ACHN (cell line): ENCODE data around the gene APOE.
"Not testable (repeated sequence)": the region's sequence is repeated elsewhere in the genome, so short reads cannot be mapped to it uniquely, and the experiment has no call there.

Source experiments
- DNase-seq: peaks from one replicate; pipeline ENCODE4 v3.0.0-alpha.2; 2015
- in situ Hi-C: cut with HindIII; loops from 2 replicates; pipeline ENCODE4 v1.10.0; 2017; ENCODE audit warnings: low sequenced_read_pairs, low pct_ligation_motif_present, low pct_unique_long_range_greater_than_20kb

The APOE gene

DNA sequence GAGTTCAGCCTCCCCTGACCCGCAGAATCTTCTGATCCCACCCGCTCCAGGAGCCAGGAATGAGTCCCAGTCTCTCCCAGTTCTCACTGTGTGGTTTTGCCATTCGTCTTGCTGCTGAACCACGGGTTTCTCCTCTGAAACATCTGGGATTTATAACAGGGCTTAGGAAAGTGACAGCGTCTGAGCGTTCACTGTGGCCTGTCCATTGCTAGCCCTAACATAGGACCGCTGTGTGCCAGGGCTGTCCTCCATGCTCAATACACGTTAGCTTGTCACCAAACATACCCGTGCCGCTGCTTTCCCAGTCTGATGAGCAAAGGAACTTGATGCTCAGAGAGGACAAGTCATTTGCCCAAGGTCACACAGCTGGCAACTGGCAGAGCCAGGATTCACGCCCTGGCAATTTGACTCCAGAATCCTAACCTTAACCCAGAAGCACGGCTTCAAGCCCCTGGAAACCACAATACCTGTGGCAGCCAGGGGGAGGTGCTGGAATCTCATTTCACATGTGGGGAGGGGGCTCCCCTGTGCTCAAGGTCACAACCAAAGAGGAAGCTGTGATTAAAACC, 1.1 kb upstream of the APOE start:
- DNase-seq, result no peak
- in situ Hi-C loops, result no loop called here

GRCh38 chr19:44907613-44908012, 2.0 kb downstream of the APOE start:
- in situ Hi-C loops, result no loop called here
- no peak for DNase-seq

DNA sequence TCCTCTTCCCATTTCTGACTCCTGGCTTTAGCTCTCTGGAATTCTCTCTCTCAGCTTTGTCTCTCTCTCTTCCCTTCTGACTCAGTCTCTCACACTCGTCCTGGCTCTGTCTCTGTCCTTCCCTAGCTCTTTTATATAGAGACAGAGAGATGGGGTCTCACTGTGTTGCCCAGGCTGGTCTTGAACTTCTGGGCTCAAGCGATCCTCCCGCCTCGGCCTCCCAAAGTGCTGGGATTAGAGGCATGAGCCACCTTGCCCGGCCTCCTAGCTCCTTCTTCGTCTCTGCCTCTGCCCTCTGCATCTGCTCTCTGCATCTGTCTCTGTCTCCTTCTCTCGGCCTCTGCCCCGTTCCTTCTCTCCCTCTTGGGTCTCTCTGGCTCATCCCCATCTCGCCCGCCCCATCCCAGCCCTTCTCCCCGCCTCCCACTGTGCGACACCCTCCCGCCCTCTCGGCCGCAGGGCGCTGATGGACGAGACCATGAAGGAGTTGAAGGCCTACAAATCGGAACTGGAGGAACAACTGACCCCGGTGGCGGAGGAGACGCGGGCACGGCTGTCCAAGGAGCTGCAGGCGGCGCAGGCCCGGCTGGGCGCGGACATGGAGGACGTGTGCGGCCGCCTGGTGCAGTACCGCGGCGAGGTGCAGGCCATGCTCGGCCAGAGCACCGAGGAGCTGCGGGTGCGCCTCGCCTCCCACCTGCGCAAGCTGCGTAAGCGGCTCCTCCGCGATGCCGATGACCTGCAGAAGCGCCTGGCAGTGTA, 2.7 kb downstream of the APOE start:
- in situ Hi-C loops, result no loop called here

DNA sequence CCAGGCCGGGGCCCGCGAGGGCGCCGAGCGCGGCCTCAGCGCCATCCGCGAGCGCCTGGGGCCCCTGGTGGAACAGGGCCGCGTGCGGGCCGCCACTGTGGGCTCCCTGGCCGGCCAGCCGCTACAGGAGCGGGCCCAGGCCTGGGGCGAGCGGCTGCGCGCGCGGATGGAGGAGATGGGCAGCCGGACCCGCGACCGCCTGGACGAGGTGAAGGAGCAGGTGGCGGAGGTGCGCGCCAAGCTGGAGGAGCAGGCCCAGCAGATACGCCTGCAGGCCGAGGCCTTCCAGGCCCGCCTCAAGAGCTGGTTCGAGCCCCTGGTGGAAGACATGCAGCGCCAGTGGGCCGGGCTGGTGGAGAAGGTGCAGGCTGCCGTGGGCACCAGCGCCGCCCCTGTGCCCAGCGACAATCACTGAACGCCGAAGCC, 3.3 kb downstream of the APOE start:
- no peak for DNase-seq
- in situ Hi-C loops, result no loop called here

More for the DNA sequence above, 2.7 kb downstream of the APOE start:
- no peak for DNase-seq

DNA sequence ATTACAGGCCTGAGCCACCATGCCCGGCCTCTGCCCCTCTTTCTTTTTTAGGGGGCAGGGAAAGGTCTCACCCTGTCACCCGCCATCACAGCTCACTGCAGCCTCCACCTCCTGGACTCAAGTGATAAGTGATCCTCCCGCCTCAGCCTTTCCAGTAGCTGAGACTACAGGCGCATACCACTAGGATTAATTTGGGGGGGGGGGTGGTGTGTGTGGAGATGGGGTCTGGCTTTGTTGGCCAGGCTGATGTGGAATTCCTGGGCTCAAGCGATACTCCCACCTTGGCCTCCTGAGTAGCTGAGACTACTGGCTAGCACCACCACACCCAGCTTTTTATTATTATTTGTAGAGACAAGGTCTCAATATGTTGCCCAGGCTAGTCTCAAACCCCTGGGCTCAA, 4.2 kb downstream of the APOE start:
- no peak for DNase-seq
- in situ Hi-C loops, result no loop called here

DNA sequence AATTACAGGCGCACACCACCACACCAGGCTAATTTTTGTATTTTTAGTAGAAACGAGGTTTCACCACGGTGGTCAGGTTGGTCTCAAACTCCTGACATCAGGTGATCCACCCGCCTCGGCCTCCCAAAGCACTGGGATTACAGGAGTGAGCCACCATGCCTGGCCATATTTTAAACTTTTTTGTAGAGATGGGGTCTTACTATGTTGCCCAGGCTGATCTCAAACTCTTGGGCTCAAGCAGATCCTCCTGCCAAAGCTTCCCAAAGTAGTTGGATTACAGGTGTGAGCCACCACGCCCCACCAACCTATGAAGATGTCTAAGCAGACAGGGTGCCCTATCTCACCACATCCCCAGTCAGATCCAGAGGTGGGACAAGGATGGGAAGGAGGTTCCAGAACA, 6.3 kb downstream of the APOE start:
- in situ Hi-C loops, result not testable (repeated sequence)

DNA sequence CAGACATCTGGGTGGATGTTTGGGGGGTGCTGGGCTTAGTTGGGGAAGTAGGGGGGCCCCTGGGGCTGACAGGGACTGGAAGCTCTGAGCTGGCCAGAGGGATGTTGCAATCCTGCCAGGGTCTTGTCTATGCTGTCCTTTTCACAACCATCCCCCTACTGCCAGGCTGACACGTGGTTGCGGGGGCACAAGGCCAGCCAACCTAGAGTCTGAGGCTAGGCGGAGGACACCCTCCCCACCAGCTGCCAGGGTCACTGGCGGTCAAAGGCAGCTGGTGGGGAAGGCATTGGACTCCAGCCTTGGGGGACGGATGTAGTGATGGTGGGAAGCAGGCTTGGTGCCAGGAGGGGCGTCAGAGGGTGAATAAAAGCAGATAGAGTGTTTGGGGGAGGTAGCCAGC, 7.3 kb downstream of the APOE start:
- DNase-seq, result no peak
- in situ Hi-C loops, result no loop called here

More for the DNA sequence above, 6.3 kb downstream of the APOE start:
- not testable (repeated sequence) for DNase-seq

GRCh38 chr19:44913512-44914432, 8.2 kb downstream of the APOE start:
- in situ Hi-C loops, DNase-seq: not testable (repeated sequence)

GRCh38 chr19:44914433-44915206, 9.0 kb downstream of the APOE start, which contains the start of gene APOC1:
TSS of gene APOC1 (plus strand) at chr19:44914608. CDS start at chr19:44914892, 284 bp downstream.
- in situ Hi-C loops, result not testable (repeated sequence)
- DNase-seq, result peak; percentile 81

- in situ Hi-C loops, result no loop called here
- no peak for DNase-seq
Measured at GRCh38 chr19:44924243-44924725, 18.7 kb downstream of the APOE start.

GRCh38 chr19:44925114-44925891, 19.7 kb downstream of the APOE start:
- DNase-seq, result no peak

DNA sequence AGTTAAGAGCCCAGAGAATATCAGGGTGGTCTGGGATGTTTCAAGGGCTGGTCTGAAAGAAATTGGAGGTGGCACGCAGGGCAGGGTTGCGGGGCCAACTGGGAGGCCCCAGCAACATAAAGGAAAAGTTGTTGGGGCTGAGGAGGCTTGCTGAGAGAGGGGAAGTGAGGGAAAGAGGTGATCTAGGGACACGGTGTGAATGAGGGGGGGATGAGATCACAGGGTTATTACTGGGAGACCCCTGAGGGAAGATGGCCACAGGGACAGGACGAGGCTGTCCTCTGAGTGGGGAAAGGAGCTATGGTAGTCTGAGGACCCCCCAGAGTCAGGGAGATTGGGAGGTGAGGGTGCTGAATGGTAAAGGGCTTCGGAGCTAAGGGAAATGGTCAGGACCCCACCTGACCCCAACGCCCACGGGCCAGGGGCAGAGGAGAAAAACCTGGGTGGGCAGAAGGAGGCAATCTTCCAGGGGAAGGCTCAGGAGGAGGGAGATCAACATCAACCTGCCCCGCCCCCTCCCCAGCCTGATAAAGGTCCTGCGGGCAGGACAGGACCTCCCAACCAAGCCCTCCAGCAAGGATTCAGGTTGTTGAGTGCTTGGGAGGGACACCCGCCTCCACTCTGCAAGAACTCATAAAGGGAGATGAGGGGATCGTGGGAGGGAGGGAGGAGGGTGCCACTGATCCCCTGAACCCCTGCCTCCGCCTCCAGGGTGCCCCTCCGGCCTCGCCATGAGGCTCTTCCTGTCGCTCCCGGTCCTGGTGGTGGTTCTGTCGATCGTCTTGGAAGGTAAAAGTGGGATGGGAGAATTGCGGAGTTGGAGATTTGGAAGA, 20.9 kb downstream of the APOE start:
- in situ Hi-C loops, DNase-seq: not testable (repeated sequence)

More at GRCh38 chr19:44925114-44925891, 19.7 kb downstream of the APOE start:
- in situ Hi-C loops, result no loop called here

DNA sequence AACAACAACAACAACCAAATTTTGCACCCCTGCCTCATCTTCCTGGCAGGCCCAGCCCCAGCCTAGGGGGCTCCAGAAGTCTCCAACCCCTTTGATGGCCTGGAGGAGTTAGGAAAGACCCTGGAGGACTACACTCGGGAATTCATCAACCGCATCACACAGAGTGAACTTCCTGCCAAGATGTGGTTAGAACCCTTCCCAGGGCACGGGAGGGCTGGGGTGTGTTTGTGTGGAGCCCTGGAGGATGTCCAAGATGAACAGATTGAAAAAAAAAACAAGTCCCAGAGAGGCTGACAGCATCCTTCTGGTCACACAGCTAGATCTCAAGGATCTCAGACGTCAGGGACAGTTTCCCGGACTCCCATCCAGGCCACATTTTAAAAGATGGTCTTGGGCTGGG, 22.1 kb downstream of the APOE start:
- in situ Hi-C loops, result no loop called here
- DNase-seq, result peak; percentile 35

- no peak for DNase-seq
- in situ Hi-C loops, result no loop called here
Measured at GRCh38 chr19:44930088-44930487, 24.5 kb downstream of the APOE start.

GRCh38 chr19:44931541-44931940, 25.9 kb downstream of the APOE start:
- DNase-seq, result no peak

DNA sequence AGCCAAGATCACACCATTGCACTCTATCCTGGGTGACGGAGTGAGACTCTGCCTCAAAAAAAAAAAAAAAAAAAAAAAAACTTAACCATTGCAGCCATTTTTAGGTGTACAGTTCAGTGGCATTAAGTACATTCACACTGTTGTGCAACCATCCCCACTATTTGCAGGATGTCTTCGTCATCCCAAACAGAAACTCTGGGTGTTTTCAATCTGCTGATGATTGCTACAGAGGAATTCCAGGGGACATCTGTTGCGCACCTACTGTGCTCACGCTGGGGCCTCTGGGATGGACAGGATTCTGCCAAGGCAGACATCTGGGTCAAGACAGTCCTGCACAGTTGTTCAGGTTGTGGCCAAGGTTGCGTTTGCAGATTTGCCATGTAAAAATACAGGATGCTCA, 34.1 kb downstream of the APOE start:
- DNase-seq, result no peak
- in situ Hi-C loops, result no loop called here

More at GRCh38 chr19:44931541-44931940, 25.9 kb downstream of the APOE start:
- in situ Hi-C loops, result no loop called here
